ENCODE data around the gene CAMK2B.

Gene CAMK2B

GRCh38 chr7:44281811-44282600 lies 43.4 kb downstream of the CAMK2B start:
- in situ Hi-C loops (cut with MboI; ENCODE audit: low pct_unique_long_range_greater_than_20kb, low sequenced_read_pairs, unreplicated experiment) = no loop called here
- no peak for DNase-seq (ENCODE audit: low spot score)
- TF ChIP-seq, protein P1, sequence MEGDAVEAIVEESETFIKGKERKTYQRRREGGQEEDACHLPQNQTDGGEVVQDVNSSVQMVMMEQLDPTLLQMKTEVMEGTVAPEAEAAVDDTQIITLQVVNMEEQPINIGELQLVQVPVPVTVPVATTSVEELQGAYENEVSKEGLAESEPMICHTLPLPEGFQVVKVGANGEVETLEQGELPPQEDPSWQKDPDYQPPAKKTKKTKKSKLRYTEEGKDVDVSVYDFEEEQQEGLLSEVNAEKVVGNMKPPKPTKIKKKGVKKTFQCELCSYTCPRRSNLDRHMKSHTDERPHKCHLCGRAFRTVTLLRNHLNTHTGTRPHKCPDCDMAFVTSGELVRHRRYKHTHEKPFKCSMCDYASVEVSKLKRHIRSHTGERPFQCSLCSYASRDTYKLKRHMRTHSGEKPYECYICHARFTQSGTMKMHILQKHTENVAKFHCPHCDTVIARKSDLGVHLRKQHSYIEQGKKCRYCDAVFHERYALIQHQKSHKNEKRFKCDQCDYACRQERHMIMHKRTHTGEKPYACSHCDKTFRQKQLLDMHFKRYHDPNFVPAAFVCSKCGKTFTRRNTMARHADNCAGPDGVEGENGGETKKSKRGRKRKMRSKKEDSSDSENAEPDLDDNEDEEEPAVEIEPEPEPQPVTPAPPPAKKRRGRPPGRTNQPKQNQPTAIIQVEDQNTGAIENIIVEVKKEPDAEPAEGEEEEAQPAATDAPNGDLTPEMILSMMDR (IDR thresholded peaks at IDR 0.05; ENCODE audit: extremely low read depth, insufficient read depth, missing control alignments) = no peak

- DNase-seq (ENCODE audit: low spot score) = no peak
- in situ Hi-C loops (cut with MboI; ENCODE audit: low pct_unique_long_range_greater_than_20kb, low sequenced_read_pairs, unreplicated experiment) = no loop called here
- TF ChIP-seq, protein P1 (IDR thresholded peaks at IDR 0.05; ENCODE audit: extremely low read depth, insufficient read depth, missing control alignments) = no peak
These were observed 44.2 kb downstream of the CAMK2B start for GRCh38 chr7:44280993-44281721.

- DNase-seq (ENCODE audit: low spot score) = no peak
- TF ChIP-seq, protein P1 (IDR thresholded peaks at IDR 0.05; ENCODE audit: extremely low read depth, insufficient read depth, missing control alignments) = no peak
- in situ Hi-C loops (cut with MboI; ENCODE audit: low pct_unique_long_range_greater_than_20kb, low sequenced_read_pairs, unreplicated experiment) = no loop called here
These were observed 44.8 kb downstream of the CAMK2B start for GRCh38 chr7:44280636-44280992.

DNA sequence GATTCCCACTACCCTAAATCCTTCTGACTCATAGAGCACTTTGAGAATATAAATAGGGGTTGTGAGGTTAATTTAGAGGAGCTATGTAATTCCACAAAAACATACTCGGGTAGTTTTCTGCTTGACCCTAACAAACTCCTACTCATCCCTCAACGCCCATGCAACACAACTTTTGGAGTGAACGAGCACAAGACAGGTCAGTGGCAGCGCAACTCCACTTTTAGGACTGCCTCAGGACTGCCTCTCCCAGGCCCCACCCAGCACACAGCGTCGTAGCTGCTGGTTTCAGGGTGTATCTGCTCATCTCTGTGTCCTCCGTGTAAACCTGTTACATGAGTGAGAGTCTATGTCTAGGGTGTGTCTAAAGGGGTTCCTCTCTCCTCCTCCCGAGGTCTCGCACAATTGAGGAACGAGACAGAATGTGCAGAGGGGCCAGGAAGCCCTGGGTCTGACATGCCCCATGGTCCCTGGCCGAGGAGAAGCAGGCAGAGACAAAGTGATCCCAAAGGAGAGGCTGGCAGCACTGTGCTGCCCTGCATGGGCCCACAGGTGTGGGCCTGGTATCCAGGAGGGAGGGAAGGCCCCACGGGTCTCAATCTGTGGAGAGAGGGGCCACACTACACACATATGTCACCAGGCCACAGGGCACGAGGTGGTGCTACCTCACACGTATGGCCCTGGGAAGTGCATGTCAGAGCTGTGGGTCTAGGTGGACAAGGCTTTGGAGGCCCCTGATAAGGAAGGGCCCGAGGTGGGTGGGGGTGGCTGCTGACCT lies 45.5 kb downstream of the CAMK2B start:
- TF ChIP-seq, protein P1 (IDR thresholded peaks at IDR 0.05; ENCODE audit: extremely low read depth, insufficient read depth, missing control alignments) = no peak
- in situ Hi-C loops (cut with MboI; ENCODE audit: low pct_unique_long_range_greater_than_20kb, low sequenced_read_pairs, unreplicated experiment) = no loop called here
- DNase-seq (ENCODE audit: low spot score) = no peak

DNA sequence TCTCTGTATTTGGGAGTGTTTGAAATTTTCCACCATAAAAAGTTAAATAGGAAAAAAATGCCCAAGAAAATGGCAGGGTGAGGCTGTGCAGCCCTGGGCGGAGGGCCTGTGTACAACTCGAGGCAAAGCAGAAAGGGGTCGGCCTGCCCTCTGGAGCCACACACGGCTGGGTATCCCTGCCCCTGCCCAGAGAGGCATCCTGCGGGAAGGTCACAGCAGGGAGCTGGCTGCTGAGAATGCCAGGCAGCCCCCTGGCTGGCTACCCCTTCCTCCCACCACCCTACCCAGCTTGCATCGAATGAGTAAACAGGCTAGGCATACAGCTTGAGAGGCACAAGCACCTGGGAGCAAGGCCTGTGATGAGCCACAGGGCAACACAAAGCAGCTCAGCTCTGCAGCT lies 46.1 kb downstream of the CAMK2B start:
- in situ Hi-C loops (cut with MboI; ENCODE audit: low pct_unique_long_range_greater_than_20kb, low sequenced_read_pairs, unreplicated experiment) = no loop called here
- DNase-seq (ENCODE audit: low spot score) = no peak
- TF ChIP-seq, protein P1 (IDR thresholded peaks at IDR 0.05; ENCODE audit: extremely low read depth, insufficient read depth, missing control alignments) = no peak

DNA sequence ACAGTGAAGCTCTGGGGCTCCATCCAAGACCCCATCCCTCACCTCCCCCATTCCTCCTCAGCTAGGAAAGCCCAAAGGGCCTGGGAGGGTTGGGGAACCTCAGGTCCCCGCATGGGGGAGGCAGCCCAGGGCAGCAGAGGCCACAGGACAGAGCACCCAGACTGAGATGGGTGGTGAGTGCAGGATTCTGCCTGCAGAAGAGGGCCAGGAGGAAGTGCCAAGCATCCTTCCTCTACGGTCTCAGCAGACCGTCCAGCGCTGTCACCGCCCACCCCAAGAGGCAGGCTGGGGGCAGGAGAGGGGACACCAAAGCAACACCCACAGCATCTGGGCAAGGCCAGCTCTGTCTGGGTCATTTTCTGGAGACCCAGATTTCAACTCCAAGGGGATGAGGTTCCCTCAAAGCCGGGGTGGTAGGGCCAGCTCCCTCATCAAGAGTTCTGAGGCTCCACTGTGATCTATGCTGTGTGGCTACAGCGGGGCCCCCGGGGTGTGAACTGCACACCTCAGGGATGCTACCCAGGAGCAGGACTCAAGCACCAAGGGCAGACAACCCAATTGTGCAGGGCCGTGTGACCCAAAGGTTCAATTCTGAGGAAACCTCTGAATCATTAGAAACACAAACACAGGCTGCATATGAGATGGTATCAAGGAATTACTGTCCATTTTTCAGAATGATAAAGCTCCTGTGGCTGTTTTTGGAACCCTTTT lies 46.8 kb downstream of the CAMK2B start:
- in situ Hi-C loops (cut with MboI; ENCODE audit: low pct_unique_long_range_greater_than_20kb, low sequenced_read_pairs, unreplicated experiment) = no loop called here
- DNase-seq (ENCODE audit: low spot score) = no peak
- TF ChIP-seq, protein P1 (IDR thresholded peaks at IDR 0.05; ENCODE audit: extremely low read depth, insufficient read depth, missing control alignments) = no peak

Data from GM13977 (cell line).